Measurements from ENCODE around the gene PSMD9.

PSMD9 gene

GRCh38 chr12:121857322-121858246 is 31.0 kb upstream of the PSMD9 start:
- TF ChIP-seq SIN3A (IDR thresholded peaks at IDR 0.05; ENCODE audit: borderline replicate concordance, insufficient read depth, low read length) (no peak), POLR2AphosphoS5 (IDR thresholded peaks at IDR 0.05; ENCODE audit: low read depth, low read length) (no peak), TAF1 (IDR thresholded peaks at IDR 0.05; ENCODE audit: borderline replicate concordance, insufficient read depth, low read length) (no peak)

- TF ChIP-seq FOXP2 (optimal IDR thresholded peaks at IDR 0.05; ENCODE audit: borderline replicate concordance, extremely low read depth, extremely low read length, insufficient read depth): no peak
- no peak for TF ChIP-seq POLR2AphosphoS5 (IDR thresholded peaks at IDR 0.05; ENCODE audit: low read depth, low read length)
- no peak for TF ChIP-seq TAF1 (IDR thresholded peaks at IDR 0.05; ENCODE audit: borderline replicate concordance, insufficient read depth, low read length)
- TF ChIP-seq REST (IDR thresholded peaks at IDR 0.05; ENCODE audit: insufficient read depth in 1 of 2, low read depth in 2 of 2, low read length in 2 of 2): no peak
- no peak for TF ChIP-seq SIN3A (IDR thresholded peaks at IDR 0.05; ENCODE audit: borderline replicate concordance, insufficient read depth, low read length)
Measured at GRCh38 chr12:121858318-121858661, 30.3 kb upstream of the PSMD9 start.

GRCh38 chr12:121858662-121859572 is 29.7 kb upstream of the PSMD9 start, which contains the start of gene HPD:
HPD (minus strand) TSS chr12:121858859; CDS start chr12:121858823, 36 bp downstream.
- TF ChIP-seq REST (IDR thresholded peaks at IDR 0.05; ENCODE audit: insufficient read depth in 1 of 2, low read depth in 2 of 2, low read length in 2 of 2) (no peak), POLR2AphosphoS5 (IDR thresholded peaks at IDR 0.05; ENCODE audit: low read depth, low read length) (no peak), FOXP2 (optimal IDR thresholded peaks at IDR 0.05; ENCODE audit: borderline replicate concordance, extremely low read depth, extremely low read length, insufficient read depth) (no peak), SIN3A (IDR thresholded peaks at IDR 0.05; ENCODE audit: borderline replicate concordance, insufficient read depth, low read length) (no peak), TAF1 (IDR thresholded peaks at IDR 0.05; ENCODE audit: borderline replicate concordance, insufficient read depth, low read length) (no peak)

GRCh38 chr12:121860257-121860656 is 28.3 kb upstream of the PSMD9 start:
- TF ChIP-seq SIN3A (IDR thresholded peaks at IDR 0.05; ENCODE audit: borderline replicate concordance, insufficient read depth, low read length): no peak
- TF ChIP-seq TAF1 (IDR thresholded peaks at IDR 0.05; ENCODE audit: borderline replicate concordance, insufficient read depth, low read length): no peak
- no peak for TF ChIP-seq REST (IDR thresholded peaks at IDR 0.05; ENCODE audit: insufficient read depth in 1 of 2, low read depth in 2 of 2, low read length in 2 of 2)
- no peak for TF ChIP-seq POLR2AphosphoS5 (IDR thresholded peaks at IDR 0.05; ENCODE audit: low read depth, low read length)
- no peak for TF ChIP-seq FOXP2 (optimal IDR thresholded peaks at IDR 0.05; ENCODE audit: borderline replicate concordance, extremely low read depth, extremely low read length, insufficient read depth)

- TF ChIP-seq SIN3A (IDR thresholded peaks at IDR 0.05; ENCODE audit: borderline replicate concordance, insufficient read depth, low read length) (no peak), TAF1 (IDR thresholded peaks at IDR 0.05; ENCODE audit: borderline replicate concordance, insufficient read depth, low read length) (no peak), REST (IDR thresholded peaks at IDR 0.05; ENCODE audit: insufficient read depth in 1 of 2, low read depth in 2 of 2, low read length in 2 of 2) (no peak), POLR2AphosphoS5 (IDR thresholded peaks at IDR 0.05; ENCODE audit: low read depth, low read length) (no peak), FOXP2 (optimal IDR thresholded peaks at IDR 0.05; ENCODE audit: borderline replicate concordance, extremely low read depth, extremely low read length, insufficient read depth) (no peak)
Measured at GRCh38 chr12:121861636-121862254, 26.8 kb upstream of the PSMD9 start.
